Stimulated activated CD8-positive, alpha-beta memory T cell treated with anti-CD3 and anti-CD28 coated beads, Interleukin-7, amount 100 ng/mL, for 1 hour (primary cell): ENCODE measurements around the gene MC2R.

Source experiments
- DNase-seq, 2 donors: peaks; one replicate each; pipeline ENCODE4 v3.0.0-alpha.2; 2020; ENCODE audit warnings: low read depth in 2 of 2

MC2R gene

GRCh38 chr18:13915391-13915790, at the start of gene MC2R:
Gene MC2R, minus strand, starts transcription at chr18:13915536. Its CDS starts 30,018 bp downstream, at chr18:13885518.
- DNase-seq = no peak

GRCh38 chr18:13945811-13946210, 30.5 kb upstream of the MC2R start:
- no peak for DNase-seq

GRCh38 chr18:13943338-13943737, 28.0 kb upstream of the MC2R start:
- no peak for DNase-seq

- DNase-seq = no peak
Observed at GRCh38 chr18:13940326-13940725, 25.0 kb upstream of the MC2R start.

GRCh38 chr18:13934676-13935075, 19.3 kb upstream of the MC2R start:
- DNase-seq = no peak

GRCh38 chr18:13934058-13934457, 18.7 kb upstream of the MC2R start:
- no peak for DNase-seq

- DNase-seq = no peak
Observed at GRCh38 chr18:13932285-13933025, 17.1 kb upstream of the MC2R start.

GRCh38 chr18:13930964-13931363, 15.6 kb upstream of the MC2R start:
- DNase-seq = no peak

- DNase-seq = no peak
Observed at GRCh38 chr18:13923221-13923620, 7.9 kb upstream of the MC2R start.

GRCh38 chr18:13918898-13919297, 3.6 kb upstream of the MC2R start:
- no peak for DNase-seq

GRCh38 chr18:13917401-13917800, 2.1 kb upstream of the MC2R start:
- no peak for DNase-seq

- DNase-seq = no peak
Observed at GRCh38 chr18:13916559-13916958, 1.2 kb upstream of the MC2R start.

- no peak for DNase-seq
Observed at GRCh38 chr18:13915995-13916431, 677 bp upstream of the MC2R start.

GRCh38 chr18:13914756-13915155, 580 bp downstream of the MC2R start:
- no peak for DNase-seq

GRCh38 chr18:13914170-13914569, 1.2 kb downstream of the MC2R start:
- DNase-seq = no peak

- no peak for DNase-seq
Observed at GRCh38 chr18:13913205-13913604, 2.1 kb downstream of the MC2R start.

- no peak for DNase-seq
Observed at GRCh38 chr18:13912601-13913000, 2.7 kb downstream of the MC2R start.

- no peak for DNase-seq
Observed at GRCh38 chr18:13910986-13911385, 4.3 kb downstream of the MC2R start.

- no peak for DNase-seq
Observed at GRCh38 chr18:13910501-13910900, 4.8 kb downstream of the MC2R start.

GRCh38 chr18:13909141-13909940, 6.0 kb downstream of the MC2R start:
- DNase-seq = no peak

GRCh38 chr18:13900633-13901032, 14.7 kb downstream of the MC2R start:
- no peak for DNase-seq

- no peak for DNase-seq
Observed at GRCh38 chr18:13895505-13896033, 19.8 kb downstream of the MC2R start.

GRCh38 chr18:13894531-13894930, 20.8 kb downstream of the MC2R start:
- DNase-seq = no peak
